Measurements from ENCODE around the gene DCC. TPM values are rescaled to one million over a fixed set of nuclear protein-coding genes. Genes with fewer than 3 reads are reported as not detected.
"Not testable (repeated sequence)": the region's sequence is repeated elsewhere in the genome, so short reads cannot be mapped to it uniquely, and the experiment has no call there.

DCC gene
- total RNA-seq, 1 donor from 2014 or later, result not detected

- intact Hi-C loops (cut with DNase I), result no loop called here
- no peak for DNase-seq (ENCODE audit: low spot score)
These were observed 1068.3 kb downstream of the DCC start for GRCh38 chr18:53408271-53408670.

GRCh38 chr18:53411511-53411910, 1071.5 kb downstream of the DCC start:
- no peak for DNase-seq (ENCODE audit: low spot score)
- intact Hi-C loops (cut with DNase I), result no loop called here

- intact Hi-C loops (cut with DNase I), result no loop called here
- DNase-seq (ENCODE audit: low spot score), result no peak
These were observed 1077.0 kb downstream of the DCC start for GRCh38 chr18:53417003-53417402.

GRCh38 chr18:53421869-53422268, 1081.9 kb downstream of the DCC start:
- no peak for DNase-seq (ENCODE audit: low spot score)
- intact Hi-C loops (cut with DNase I), result no loop called here

DNA sequence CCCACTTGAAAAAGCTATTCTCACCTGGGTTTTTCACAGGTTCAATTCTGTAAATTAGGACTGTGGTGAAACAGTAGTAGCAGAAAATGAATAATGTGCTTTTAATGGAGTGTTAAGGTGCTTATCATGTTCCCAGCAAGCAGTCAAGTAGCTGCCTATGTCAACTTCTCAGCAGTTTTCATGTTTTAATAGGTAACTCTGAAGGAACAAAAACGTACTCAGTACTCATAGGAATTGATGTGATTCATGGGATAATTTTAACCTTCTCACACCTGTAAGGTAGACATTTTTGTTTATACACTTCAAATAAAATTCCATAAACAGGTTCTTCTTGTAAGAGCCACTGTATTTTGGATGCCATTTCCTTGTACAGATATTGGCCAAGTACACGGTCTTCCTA, 1082.9 kb downstream of the DCC start:
- intact Hi-C loops (cut with DNase I), result no loop called here
- no peak for DNase-seq (ENCODE audit: low spot score)

DNA sequence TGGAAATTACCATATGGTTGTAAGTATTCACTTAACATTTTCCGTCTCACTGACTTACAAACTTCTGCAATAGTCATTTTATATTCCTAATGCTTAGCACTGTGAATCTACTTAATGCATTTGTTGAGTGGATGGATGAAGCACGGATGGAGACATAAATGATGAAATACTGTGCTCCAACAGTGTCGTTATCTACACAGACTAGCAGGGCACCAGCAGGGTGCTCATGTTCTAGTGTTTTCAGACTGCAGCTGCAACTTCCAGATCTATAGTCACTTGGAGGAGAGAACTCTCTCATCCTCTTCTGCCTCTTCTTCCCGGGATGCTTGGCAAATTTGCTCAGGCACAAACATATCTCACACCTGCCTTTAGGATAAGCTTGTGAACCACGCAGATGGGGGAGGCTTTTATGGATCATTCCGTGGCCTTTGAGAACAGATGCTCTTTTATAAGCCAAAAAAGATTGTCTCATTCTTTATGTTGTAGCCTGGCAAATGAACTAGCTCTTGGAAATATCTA, 1086.7 kb downstream of the DCC start:
- intact Hi-C loops (cut with DNase I), result no loop called here
- DNase-seq (ENCODE audit: low spot score), result no peak

DNA sequence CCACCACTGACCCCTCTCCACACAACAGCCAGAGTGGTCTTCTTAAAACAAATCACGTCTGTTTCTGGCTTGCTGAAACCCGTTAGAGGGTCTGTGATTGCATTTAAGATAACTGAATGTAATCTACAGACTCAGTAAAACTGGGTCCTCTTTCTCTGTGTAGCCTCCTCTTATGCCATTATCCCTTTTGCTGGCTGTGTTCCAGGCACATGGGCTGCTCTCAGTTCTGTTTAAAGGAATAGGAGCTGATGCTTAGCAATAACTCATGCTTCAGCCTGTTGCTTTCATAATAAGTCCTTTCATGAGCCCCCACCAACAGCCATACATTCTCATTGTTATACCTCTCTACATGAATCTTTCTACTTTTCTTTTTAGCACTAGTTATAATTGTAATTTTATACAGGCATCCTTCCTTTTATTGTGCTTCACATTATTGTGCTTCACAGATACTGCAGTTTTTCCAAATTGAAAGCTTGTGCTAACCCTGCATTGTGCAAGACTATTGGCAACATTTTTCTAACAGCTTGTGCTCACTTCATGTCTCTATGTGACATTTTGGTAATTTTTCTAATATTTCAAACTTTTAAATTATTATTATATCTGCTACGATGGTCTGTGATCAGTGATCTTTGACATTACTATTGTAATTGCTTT, 1101.9 kb downstream of the DCC start:
- DNase-seq (ENCODE audit: low spot score), result no peak
- intact Hi-C loops (cut with DNase I), result no loop called here

DNA sequence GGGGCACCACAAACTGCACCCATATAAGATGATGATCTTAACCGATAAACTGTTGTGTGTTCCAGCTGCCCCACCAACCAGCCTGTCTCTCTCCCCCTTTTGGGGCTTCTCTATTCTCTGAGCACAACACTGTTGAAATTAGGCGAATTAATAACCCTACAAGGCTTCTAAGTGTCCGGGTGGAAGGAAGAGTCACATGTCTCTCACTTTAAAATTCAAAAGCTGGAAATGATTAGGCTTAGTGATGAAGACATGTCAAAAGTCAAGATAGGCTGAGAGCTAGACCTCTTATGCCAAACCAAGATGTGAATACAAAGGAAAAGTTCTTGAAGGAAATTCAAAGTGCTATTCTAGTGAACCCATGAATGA, 1102.4 kb downstream of the DCC start:
- DNase-seq (ENCODE audit: low spot score), result no peak
- intact Hi-C loops (cut with DNase I), result no loop called here

GRCh38 chr18:53443336-53443735, 1103.3 kb downstream of the DCC start:
- intact Hi-C loops (cut with DNase I), result no loop called here

GRCh38 chr18:53443831-53444230, 1103.8 kb downstream of the DCC start:
- intact Hi-C loops (cut with DNase I), result no loop called here
- no peak for DNase-seq (ENCODE audit: low spot score)

More at GRCh38 chr18:53443336-53443735, 1103.3 kb downstream of the DCC start:
- no peak for DNase-seq (ENCODE audit: low spot score)

DNA sequence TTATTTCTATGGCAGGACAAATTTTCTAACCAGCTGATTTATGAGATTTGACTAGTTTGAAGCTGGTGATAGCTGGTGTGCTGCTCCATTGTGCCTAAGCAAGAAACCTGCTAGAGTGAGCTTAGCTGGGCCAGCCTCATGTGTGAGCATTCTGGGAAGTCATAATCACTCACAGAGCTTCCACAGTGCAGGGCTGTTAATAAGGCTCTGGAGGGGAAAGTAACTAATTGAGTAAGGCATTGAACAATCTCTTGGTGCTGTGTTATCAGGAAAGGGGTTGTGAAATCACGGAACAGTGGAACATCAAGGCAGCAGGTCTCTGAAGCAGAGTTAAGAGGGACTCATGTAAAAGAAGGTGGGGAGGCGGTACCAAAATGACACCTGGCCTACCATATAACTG, 1111.9 kb downstream of the DCC start:
- DNase-seq (ENCODE audit: low spot score), result no peak
- intact Hi-C loops (cut with DNase I), result no loop called here

GRCh38 chr18:53457068-53457467, 1117.1 kb downstream of the DCC start:
- intact Hi-C loops (cut with DNase I), result no loop called here
- no peak for DNase-seq (ENCODE audit: low spot score)

- intact Hi-C loops (cut with DNase I), result no loop called here
- DNase-seq (ENCODE audit: low spot score), result no peak
These were observed 1118.3 kb downstream of the DCC start for GRCh38 chr18:53458268-53458667.

DNA sequence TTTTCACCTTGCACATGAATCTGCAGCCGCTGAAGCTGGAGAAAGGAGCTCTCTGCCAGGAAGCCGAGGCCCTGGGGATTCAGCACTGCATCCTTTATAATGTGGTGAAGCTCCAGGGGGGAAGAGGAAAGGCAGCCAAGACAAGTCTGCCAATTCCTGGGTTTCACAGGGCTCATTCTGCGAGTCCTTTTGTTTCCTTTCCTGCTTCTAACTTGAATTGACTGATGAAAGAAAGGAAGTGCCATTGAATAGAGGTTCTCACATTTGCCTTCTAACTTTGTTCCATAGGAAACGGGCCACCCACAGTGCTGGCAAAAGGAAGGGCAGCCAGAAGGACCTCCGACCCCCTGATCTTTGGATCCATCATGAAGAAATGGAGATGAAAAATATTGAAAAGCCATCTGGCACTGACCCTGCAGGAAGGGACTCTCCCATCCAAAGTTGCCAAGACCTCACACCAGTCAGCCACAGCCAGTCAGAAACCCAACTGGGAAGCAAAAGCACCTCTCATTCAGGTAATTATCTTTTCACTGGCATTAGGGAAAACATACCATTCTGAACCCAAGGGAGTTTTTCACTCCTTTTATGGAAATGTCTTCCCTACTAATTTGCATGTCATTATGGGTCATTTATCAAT, 1119.1 kb downstream of the DCC start:
- intact Hi-C loops (cut with DNase I), result no loop called here
- no peak for DNase-seq (ENCODE audit: low spot score)

DNA sequence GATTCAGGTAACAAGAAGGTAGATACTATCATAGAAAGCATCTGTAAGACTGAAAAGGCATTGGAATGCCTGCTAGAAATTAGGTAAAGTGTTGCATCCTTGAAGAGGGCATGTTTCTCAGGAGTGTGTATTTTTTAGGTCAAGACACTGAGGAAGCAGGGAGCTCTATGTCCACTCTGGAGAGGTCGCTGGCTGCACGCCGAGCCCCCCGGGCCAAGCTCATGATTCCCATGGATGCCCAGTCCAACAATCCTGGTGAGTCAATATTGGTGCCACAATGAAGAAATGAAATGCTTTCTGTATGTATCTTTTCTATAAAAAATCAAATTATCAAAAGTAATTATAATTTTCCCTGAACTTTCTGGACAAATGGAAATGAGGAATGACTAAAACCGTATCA, 1127.8 kb downstream of the DCC start:
- DNase-seq (ENCODE audit: low spot score), result no peak
- intact Hi-C loops (cut with DNase I), result no loop called here

DNA sequence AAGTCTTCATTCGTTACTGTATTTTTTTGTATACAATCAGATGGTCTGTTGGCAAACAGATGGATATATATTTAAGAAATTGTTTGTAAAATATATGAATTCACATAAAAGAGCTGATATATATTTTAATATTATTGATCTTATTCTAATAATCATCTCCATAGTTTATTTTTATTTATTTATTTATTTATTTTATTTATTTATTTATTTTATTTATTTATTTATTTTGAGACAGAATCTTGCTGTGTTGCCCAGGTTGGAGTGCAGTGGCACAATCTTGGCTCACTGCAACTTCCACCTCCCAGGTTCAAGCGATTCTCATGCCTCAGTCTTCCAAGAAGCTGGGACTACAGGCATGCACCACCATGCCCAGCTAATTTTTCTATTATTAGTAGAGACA, 1128.2 kb downstream of the DCC start:
- DNase-seq (ENCODE audit: low spot score); intact Hi-C loops (cut with DNase I): not testable (repeated sequence)

- DNase-seq (ENCODE audit: low spot score), result no peak
- intact Hi-C loops (cut with DNase I), result no loop called here
These were observed 1132.5 kb downstream of the DCC start for GRCh38 chr18:53472546-53472945.

DNA sequence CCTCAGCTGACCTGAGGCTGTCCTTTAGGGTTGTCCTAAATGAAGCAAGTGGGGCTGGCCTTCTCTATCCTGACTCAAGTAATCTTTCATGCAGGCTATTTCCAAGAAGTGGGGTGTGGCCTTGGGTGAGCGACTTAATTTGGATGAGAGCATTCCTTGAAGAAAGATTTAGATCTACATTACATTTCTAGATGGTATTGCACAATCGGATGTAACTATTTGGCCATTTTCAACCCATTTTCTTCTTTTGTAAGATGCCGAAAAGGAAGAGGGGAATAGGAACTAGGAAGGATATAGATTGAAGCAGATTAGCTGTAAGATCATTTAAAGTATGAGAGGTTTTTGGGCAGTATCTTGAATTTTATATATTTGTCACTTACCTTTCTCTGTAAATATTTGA, 1138.2 kb downstream of the DCC start:
- intact Hi-C loops (cut with DNase I), result no loop called here
- DNase-seq (ENCODE audit: low spot score), result no peak

GRCh38 chr18:53486296-53486695, 1146.3 kb downstream of the DCC start:
- no peak for DNase-seq (ENCODE audit: low spot score)
- intact Hi-C loops (cut with DNase I), result no loop called here

- no peak for DNase-seq (ENCODE audit: low spot score)
- intact Hi-C loops (cut with DNase I), result no loop called here
These were observed 1149.3 kb downstream of the DCC start for GRCh38 chr18:53489266-53489665.

- no peak for DNase-seq (ENCODE audit: low spot score)
- intact Hi-C loops (cut with DNase I), result no loop called here
These were observed 1150.0 kb downstream of the DCC start for GRCh38 chr18:53490019-53490418.

- intact Hi-C loops (cut with DNase I), result no loop called here
- no peak for DNase-seq (ENCODE audit: low spot score)
These were observed 1156.0 kb downstream of the DCC start for GRCh38 chr18:53496028-53496427.

All from cardiac septum (tissue), 1 donor.